NCI-H524 (cell line): ENCODE measurements around the gene PRCC.
A peak's percentile ranks its signal among the peaks of the same experiment; 100 is the strongest.
"Not testable (repeated sequence)": the region's sequence is repeated elsewhere in the genome, so short reads cannot be mapped to it uniquely, and the experiment has no call there.

Experiments used
- DNase-seq, 2 experiments: peaks; one replicate each; lab custom pipeline; 2025; lab: John Stamatoyannopoulos, UW

Gene PRCC

DNA sequence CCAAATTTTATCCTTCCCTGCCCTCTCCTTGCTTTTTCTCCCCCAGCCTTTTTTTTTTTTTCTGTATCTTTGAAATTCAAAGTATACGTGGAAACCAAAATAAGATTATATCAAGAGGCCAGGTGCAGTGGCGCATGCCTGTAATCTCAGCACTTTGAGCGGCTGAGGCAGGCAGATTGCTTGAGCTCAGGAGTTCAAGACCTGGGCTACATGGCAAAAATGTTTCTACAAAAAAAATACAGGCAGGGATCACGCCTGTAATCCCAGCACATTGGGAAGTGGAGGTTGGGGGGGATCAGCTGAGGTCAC lies 6.6 kb upstream of the PRCC start:
- peak in 1 of 2 experiments; percentile 62 for DNase-seq

DNA sequence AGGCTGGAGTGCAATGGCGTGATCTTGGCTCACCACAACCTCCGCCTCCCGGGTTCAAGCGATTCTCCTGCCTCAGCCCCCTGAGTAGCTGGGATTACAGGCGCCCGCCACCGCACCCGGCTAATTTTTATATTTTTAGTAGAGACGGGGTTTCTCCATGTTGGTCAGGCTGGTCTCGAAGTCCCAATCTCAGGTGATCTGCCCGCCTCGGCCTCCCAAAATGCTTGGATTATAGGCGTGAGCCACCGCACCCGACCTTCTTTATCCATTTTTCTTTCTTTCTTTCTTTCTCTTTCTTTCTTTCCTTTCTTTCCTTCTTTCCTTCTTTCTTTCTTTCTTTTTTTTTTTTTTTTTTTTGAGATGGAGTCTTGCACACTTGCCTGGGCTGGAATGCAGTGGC lies 2.2 kb upstream of the PRCC start:
- DNase-seq, result not testable (repeated sequence)

DNA sequence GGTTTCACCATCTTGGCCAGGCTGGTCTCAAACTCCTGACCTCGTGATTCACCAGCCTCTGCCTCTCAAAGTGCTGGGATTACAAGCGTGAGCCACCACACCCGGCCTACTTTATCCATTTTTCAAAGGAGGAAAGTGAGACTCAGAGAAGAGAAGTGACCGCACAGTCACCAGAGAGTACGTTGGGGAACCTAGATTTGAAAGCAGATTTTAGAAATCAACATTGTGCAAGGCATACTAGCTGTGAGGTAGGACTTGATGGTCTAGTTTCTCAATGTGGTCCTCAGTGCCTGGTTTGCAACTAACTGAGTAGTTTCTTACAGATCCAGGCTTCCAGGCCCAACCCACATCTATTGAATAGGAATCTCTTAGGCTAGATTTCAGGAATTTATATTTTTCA lies 1.7 kb upstream of the PRCC start:
- DNase-seq, result no peak

DNA sequence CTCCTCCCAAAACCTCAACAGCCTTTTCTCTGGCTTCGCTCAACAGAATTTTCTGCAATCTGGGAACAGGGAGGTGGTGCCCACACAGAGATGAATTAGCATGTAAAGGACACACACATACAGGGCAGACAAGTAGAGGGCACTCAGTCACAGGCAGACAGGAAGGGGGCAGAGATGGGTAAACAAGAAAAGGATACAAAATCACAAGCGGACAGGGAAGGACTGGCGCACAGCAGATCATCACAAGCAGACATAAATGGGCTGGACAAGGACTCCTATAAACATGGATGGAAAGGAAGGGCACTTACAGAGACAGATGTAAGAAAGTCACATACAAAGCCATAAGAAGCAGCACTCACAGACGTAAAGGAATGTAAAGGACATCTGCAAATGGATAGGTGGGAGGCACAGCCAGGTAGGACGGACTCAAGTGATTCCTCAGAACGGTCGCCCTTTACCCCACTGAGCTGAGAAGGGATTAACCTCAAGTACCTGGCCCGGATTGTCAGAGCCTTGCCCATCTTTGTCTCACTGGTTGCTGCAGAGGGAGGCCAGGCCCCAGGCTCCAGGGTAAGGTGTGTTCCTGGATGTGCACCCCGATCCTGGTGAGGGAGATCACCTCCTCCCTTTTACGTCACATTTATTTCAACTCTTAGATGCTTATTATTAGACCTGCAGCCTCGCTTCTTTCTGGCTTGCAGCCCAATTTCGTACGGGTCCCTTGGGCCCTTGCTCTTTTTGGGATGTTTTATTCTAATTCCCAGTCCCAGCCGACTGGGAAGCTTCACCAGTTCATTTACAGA lies 836 bp upstream of the PRCC start:
- DNase-seq, result peak in 1 of 2 experiments; percentile 44

DNA sequence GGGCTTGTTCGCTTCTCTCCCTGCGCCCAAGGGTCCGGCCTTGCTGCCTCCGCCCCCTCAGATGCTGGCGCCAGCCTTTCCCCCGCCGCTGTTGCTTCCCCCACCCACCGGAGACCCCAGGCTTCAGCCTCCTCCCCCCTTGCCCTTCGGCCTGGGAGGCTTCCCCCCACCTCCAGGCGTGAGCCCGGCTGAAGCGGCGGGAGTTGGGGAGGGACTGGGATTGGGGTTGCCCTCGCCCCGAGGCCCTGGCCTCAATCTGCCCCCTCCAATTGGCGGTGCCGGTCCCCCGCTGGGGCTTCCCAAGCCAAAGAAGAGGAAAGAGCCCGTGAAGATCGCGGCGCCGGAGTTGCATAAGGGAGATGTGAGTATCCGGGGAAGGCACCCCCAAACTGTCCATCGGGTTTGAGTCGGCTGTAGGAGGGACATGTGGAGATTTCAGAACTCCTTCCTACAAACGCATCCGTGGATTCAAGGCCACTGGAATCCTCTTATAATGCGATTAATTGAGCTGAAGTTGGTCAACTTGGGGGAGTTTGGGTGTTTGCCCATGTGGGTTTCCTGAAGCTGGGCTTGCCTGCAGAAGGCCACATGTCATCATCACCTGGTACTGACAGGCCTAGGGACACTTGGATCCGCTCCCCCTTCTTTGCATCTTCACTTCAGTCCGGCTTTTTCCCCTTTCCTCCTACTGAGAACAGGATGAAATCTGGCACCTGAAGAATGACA lies 707 bp downstream of the PRCC start:
- DNase-seq, result peak in 1 of 2 experiments; percentile 40

DNA sequence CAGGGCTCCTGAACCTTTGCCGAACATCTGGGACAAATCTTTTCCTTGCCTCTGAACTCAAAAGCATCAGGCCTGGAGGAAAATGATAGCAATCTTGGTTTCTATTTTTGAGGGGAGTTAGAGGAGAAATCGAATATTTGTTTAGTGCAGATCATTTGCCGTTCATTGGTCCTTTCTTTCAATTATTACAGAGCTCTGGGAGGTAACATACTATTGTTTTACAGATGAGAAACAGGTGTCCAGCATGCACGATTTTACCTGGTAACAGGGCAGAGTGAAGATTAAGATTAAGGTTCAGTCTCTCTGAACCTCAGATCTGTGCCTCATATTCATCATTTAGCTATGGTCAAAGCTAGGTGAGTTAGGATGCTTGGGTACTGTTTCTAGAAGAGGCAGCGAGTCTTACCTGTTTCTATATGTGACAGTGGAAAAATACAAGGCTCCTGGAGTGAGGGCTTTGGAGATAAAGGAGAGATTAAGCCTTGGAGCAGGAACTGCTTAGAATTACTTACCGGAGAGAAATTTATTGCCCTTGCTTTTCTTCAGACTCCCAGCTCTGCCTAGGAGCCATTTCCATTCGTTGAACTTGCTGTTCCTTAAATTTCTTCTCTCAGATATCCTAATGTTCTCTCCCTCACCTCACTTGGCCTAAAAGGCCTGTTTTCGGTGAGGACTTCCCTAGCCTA lies 1.4 kb downstream of the PRCC start:
- DNase-seq, result no peak

DNA sequence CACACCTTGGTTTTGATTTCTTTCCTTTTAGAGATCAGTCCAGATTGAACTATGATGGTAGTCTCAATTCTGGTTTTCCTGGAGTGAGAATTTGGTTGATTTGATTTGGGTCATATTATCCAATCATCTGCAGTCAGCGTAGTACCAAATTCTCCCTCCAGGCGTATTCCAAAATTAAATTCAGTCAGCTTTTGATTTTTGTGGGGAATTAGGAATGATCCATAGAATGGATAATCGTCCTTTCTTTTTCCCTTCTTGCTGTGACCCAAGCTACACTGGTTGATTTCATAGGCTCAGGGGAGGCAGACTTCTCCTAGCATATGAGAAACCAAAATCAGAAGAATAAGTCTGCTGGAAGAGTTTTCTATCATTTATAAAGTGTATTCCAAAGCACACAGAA lies 4.9 kb downstream of the PRCC start:
- no peak for DNase-seq

DNA sequence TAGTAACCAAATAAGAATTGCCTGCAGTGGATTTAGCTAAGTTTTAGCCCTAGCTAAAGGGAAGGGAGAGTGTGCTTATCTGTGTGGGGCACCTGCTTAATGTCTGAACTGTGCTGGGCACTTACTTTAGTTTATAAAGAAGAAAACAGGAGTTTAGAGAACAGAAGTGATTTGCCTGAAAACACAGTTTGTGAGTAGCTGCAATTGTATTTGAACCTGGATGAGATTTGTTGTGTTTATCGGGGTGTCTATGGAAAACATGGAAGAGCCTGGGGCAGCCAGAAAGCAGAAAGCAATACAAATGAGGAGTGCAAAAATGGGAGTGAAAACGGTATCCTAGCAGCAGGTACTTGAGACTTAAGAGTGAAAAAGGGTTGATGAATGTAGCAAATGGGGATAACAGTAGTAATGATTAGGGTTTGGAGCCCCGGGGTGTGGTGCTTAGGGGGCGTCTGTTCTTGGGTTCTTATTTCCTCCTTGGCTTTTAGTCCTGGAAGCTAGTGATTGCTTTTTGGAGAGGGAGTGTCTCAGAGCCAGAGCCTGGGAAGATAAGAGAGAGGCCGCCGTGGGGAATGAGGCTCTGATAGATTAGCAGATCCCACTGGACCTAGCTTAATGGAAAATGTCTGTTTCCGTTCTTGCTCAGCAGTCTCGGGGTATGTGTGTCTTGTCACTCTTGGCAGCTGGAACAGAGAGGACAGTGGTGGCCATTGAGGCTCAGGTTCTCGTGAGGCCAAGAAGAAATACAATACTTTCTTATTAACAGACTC lies 5.6 kb downstream of the PRCC start:
- DNase-seq, result no peak

DNA sequence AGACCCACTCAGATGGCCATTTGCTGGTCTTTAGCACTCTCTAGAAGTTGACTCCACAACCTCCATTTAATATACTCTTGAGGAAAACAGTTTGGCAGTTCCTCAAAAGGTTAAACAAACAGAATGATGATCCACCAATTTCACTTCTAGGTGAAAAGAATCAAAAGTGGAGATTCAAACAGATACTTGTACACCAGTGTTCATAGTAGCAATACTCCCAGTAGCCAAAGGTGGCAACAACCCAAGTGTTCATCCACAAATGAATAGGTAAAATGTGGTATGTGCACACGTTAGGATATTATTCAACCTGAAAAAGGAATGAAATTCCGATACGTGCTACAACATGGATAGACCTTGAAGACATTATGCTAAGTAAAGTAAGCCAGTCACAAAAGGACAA lies 6.3 kb downstream of the PRCC start:
- no peak for DNase-seq

DNA sequence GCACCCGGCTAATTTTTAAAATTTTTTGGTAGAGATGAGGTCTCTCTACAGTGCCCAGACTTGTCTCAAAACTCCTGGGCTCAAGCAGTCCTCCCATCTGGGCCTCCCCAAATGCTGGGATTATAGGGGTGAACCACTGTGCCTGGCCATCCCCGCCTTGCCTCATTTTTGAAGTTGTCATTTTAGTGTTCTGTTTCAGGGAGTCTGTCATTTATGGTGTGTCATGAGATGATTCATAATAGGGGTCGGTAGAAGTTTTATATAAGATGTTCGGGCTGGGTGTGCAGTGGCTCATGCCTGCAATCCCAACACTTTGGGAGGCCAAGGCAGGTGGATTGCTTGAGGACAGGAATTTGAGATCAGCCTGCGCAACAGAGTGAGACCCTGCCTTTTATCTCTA lies 8.5 kb downstream of the PRCC start:
- DNase-seq, result no peak

DNA sequence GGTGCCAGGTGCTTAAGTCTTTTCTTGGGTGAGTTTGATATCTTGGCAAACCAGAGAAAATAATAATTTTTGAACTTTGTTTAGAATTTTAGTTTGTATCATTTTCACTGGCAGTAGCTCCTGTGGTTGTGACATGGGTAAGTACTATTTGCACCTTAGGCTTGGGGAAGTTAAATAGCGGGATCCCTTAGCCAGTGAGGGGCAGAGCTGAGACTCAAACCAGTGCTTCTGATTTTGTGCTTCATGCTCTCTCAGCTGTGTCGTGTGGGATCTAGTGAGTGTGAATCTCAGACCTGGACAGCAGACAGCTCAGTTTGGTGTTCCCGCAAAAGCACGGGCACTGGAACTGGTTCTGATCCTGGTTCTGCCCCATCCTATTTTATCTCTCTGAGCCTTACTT lies 9.6 kb downstream of the PRCC start:
- DNase-seq, result no peak

DNA sequence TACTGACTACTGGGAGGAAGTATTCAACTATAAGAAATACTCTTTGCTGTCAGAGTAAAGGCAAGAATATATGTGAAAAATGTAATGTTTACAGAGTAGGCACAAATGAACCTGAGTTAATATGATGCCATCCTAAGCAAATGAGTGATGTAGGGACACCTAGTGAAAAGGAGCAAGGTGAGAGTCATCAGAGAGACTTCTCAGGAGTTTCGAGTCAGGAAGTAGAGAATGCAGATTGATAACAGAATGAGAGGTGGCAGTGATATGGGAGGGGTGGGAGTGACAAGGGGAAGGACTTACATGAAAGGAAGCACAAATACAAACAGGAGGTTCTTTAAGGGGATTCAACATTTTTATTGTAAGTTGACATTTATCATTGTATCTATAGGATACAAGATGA lies 10.2 kb downstream of the PRCC start:
- DNase-seq, result no peak

DNA sequence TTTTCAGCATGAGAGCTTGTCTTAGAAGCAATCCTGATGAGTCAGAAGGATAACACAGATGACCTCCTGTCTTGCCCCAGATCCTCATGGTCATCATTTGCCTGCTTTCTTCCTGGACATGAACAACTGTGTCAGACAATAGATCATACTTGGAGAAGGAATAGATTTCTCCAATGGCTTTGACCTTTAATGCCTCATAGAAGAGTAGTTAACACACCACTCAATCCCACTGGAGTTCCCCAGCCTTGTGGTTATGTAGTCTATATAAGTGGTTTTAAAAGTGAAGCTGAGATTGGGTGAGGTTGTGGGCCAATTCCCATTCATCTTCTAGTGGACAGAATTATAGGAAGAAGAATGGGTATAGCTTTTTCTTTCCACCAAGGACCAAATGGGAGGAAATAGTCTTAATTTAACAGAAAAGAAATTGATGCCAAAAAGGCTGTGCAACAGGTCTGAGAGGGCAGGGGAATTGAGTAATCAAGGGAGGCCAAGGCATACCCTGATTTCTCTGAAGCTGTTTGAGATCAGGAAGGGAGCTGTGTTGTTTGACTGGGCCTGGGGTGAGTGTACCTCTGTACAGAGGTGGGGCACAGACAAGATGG lies 14.4 kb downstream of the PRCC start:
- no peak for DNase-seq

DNA sequence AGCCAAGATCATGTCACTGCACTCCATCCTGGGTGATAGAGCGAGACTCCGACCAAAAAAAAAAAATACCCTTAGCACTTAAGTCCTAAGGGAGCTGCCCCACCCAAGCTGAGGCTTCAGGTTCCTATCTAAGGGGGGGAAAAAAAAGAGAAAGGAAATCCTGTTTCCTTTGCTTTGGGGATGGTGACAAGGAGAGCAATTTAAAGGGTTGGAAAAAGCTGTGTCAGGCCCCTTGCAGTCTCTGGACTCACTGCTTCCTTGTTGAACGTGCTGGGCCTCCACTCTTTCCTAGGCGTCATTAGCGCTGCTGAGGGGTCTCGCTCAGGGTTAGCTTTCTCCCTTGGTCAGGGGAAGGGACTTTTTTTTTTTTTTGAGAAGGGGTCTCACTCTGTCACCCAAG lies 18.1 kb downstream of the PRCC start:
- DNase-seq, result no peak

DNA sequence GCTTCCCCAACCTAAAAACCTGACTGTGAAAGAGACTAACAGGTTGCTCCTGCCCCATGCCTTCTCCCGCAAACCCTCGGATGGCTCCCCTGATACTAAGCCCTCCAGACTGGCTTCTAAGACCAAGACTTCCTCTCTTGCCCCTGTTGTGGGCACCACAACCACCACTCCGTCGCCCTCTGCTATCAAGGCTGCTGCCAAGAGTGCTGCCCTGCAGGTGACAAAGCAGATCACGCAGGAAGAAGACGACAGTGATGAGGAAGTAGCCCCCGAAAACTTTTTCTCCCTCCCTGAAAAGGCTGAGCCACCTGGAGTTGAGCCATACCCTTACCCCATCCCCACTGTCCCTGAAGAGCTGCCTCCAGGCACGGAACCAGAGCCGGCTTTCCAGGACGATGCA lies 19.3 kb downstream of the PRCC start:
- DNase-seq, result no peak

DNA sequence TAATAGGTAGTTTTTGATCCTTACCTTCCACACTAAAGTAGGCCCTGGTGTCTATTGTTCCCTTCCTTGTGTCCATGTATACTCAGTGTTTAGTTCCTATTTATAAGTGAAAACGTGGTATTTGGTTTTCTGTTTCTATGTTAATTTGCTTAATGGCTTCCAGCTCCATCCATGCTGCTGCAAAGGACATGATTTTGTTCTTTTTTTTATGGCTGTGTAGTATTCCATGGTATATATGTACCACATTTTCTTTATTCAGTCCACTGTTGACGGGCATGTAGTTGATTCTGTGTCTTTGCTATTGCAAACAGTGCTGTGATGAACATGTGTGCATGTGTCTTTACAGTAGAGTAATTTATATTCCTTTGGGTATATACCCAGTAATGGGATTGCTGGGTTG lies 20.8 kb downstream of the PRCC start:
- no peak for DNase-seq

DNA sequence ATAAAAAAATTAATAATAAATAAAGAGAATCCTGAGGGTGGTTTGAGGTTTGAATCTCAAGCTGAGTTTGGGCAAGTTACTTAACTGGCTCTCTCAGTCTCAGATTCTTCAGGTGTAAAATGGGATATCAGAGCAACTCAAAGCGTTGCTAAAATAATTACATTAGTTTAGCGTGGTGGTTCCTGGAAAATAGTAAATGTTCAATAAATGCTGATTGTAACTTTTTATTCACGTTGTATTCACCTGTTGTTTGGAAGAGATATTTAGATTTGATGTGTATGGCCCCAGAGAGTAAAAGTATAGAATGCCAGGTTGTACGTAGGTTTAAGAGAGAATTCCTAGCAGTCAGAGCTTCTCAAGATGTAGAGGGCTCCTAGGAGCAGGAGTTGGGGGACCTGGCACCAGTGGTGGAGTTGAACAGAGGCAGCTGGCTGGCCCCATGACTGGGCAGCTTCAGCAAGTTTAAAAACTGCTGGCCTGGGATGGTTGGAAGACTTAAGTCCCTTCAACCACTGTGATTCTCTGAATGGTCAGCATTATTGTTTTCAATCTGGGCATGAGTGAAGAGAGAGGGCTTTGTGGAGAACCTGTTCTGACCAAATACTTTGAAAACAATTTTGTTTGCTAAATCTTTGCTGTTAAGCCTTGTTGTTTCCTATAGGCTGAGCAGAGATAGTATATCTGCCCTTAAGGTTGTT lies 22.4 kb downstream of the PRCC start:
- no peak for DNase-seq

DNA sequence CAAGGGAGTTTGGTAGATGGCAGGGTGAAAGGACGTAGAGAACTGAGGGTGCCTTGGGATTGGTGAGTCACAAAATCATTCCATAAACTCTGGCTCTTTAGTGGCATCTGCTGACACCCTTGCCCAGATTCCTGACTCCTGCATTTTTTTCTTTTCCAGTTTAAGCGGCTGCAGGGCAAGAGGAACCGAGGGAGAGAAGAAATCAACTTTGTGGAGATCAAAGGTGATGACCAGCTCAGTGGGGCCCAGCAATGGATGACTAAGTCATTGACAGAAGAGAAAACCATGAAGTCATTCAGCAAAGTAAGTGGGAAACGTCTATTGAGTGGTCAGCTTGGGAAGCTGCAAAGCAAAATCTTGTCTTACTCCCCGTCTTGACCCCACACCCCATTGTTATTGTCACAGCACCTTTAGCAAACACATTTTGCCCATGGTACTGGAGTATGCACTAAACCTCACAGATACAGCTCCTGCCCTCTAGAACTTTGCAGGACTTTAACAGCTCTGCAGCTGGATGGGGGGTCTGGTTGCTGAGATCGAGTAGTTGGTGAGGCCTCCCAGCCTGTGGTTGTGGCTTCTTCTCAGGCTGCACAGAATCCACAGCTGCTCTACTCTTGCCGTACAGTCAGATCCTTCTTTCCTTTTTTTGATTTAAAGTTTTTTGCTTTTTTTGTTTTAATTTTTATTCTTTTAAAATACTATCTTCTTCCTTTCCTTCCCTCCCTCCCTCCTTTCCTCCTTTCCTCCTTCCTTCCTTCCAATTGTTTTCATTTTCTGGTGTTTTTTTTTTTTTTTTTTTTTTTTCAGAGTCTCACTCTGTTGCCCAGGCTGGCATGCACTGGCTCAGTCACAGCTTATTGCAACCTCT lies 27.4 kb downstream of the PRCC start:
- DNase-seq, result no peak

DNA sequence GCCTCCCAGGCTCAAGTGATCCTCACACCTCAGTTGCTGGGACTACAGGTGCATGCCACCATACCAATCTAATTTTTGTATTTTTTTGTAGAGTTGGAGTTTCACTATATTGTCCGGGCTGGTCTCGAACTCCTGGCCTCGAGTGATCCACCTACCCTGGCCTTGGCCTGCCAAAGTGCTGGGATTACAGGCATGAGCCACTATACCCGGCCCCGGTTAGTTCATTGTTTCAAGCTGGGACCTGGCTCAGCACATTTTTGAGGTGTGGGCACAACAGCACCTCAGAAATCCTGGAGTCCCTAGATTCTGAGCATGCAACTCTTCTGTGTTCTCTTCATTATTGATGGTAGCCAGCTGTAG lies 28.0 kb downstream of the PRCC start:
- DNase-seq, result no peak

DNA sequence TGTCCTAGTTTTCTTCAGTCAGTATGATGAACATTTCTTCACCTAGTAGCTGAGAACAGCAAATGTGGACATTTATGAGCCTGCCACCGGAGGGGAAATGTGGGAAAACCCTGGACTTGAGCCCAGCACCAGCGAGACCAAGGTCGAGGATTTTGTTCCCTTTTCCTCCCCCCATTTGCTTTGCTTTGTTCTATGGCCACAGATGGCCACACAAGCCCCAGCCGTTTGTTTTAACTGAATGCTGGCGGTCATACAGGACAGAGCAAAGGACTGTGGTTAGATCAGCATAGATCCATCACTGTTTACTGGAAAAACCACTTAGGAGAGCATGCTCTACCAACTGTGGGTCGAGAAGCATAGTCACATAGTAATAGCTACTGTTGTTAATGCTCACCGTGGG lies 28.5 kb downstream of the PRCC start:
- DNase-seq, result no peak
